ENCODE results near the gene GUCA2B. TPM values are rescaled to one million over a fixed set of nuclear protein-coding genes. Genes with fewer than 3 reads are reported as not detected.

The GUCA2B gene
- polyA plus RNA-seq, 3 donors, result not detected

DNA sequence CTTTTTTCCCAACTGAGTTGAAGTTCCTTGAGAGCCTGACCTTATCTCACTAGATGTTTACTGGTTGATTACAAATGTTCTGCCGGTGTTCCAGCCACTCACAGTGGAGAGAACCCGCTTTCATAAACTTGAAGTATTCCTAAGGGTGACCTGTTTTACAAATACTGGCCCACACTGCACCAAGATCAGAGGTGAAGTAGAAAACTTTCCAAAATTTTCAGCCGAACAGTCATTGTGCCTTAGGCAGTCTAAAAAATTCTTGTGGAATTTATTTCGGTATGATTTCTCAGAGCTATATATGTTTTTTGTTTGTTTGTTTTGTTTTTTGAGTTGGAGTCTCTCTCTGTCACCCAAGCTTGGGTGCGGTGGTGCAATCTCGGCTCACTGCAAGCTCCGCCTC, 44.9 kb upstream of the GUCA2B start:
- no peaks in the 10 kb centered on the region for H3K79me2 ChIP-seq (ENCODE audit: insufficient read depth, low read length)
- no peaks in the 10 kb centered on the region for H3K36me3 ChIP-seq (replicated peaks in 1 of 2; ENCODE audit: control insufficient read depth in 1 of 2, insufficient read depth in 2 of 2, low read length in 2 of 2)
- H3K27ac Mint-ChIP-seq, result no peak overlapping the region
- H3K4me3 Mint-ChIP-seq, result no peak overlapping the region
- no peak overlapping the region for H3K9ac ChIP-seq (ENCODE audit: insufficient read depth, low read length, poor library complexity, severe bottlenecking)
- no CpG with 5 or more reads among the region's 7 CpGs for WGBS (ENCODE audit: insufficient coverage)
- intact Hi-C loops (cut with micrococcal nuclease), result no loop called here
- H2AFZ ChIP-seq (ENCODE audit: insufficient read depth, low read depth, low read length, poor library complexity, severe bottlenecking), result no peak overlapping the region
- H4K20me1 ChIP-seq (ENCODE audit: insufficient read depth, low read length), result no peaks in the 10 kb centered on the region
- no peaks in the 10 kb centered on the region for H3K27me3 ChIP-seq (ENCODE audit: control insufficient read depth in 2 of 2, insufficient read depth in 2 of 2, low read length in 2 of 2)
- H3K9me3 Mint-ChIP-seq, result peaks cover 0 to 10% (median 5%) of the 10 kb centered on the region in 7 donors
- H3K9me3 ChIP-seq (replicated peaks in 1 of 2; ENCODE audit: control insufficient read depth in 1 of 2, insufficient read depth in 1 of 2, low read length in 2 of 2), result no peaks in the 10 kb centered on the region
- H3K4me1 ChIP-seq (ENCODE audit: control insufficient read depth in 1 of 2, insufficient read depth in 2 of 2, low read length in 2 of 2), result no peaks in the 10 kb centered on the region
- no peak overlapping the region for H3K4me3 ChIP-seq (replicated peaks in 1 of 3; ENCODE audit: low read depth in 2 of 3, low read length in 3 of 3)
- H3K27ac ChIP-seq (ENCODE audit: low read depth in 1 of 2, low read length in 2 of 2), result no peak overlapping the region
- H3K4me1 Mint-ChIP-seq, result no peaks in the 10 kb centered on the region
- DNase-seq, result no peak
- TF ChIP-seq, protein P1, sequence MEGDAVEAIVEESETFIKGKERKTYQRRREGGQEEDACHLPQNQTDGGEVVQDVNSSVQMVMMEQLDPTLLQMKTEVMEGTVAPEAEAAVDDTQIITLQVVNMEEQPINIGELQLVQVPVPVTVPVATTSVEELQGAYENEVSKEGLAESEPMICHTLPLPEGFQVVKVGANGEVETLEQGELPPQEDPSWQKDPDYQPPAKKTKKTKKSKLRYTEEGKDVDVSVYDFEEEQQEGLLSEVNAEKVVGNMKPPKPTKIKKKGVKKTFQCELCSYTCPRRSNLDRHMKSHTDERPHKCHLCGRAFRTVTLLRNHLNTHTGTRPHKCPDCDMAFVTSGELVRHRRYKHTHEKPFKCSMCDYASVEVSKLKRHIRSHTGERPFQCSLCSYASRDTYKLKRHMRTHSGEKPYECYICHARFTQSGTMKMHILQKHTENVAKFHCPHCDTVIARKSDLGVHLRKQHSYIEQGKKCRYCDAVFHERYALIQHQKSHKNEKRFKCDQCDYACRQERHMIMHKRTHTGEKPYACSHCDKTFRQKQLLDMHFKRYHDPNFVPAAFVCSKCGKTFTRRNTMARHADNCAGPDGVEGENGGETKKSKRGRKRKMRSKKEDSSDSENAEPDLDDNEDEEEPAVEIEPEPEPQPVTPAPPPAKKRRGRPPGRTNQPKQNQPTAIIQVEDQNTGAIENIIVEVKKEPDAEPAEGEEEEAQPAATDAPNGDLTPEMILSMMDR (IDR thresholded peaks at IDR 0.05), result no peak
- no peak overlapping the region for H3K4me2 ChIP-seq (replicated peaks; ENCODE audit: extremely low read depth, low read length, poor library complexity, severe bottlenecking)
- H3K36me3 Mint-ChIP-seq, result no peaks in the 10 kb centered on the region
- H3K27me3 Mint-ChIP-seq (ENCODE audit: low read depth in 3 of 3), result peaks cover 0 to 1% (median under 1%) of the 10 kb centered on the region in 3 donors

DNA sequence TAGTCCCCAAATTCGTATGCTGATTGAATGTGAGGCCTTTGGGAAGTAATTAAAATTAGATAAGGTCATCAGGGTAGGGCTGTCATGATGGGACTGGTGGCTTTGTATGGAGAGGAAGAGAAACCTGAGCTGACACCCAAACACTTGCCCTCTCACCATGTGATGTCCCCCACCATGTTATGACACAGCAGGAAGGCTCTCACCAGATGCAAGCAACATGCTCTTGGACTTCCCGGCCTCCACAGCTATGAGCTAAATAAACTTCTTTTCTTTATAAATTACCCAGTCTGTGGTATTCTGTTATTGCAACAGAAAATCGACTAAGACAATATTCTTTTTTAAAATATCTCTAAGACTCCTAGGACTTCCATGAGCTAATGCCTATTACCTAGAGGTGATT, 43.6 kb upstream of the GUCA2B start:
- no CpG with 5 or more reads among the region's 3 CpGs for WGBS (ENCODE audit: insufficient coverage)
- no peaks in the 10 kb centered on the region for H4K20me1 ChIP-seq (ENCODE audit: insufficient read depth, low read length)
- no peaks in the 10 kb centered on the region for H3K36me3 ChIP-seq (replicated peaks in 1 of 2; ENCODE audit: control insufficient read depth in 1 of 2, insufficient read depth in 2 of 2, low read length in 2 of 2)
- intact Hi-C loops (cut with micrococcal nuclease), result no loop called here
- H2AFZ ChIP-seq (ENCODE audit: insufficient read depth, low read depth, low read length, poor library complexity, severe bottlenecking), result no peak overlapping the region
- no peaks in the 10 kb centered on the region for H3K79me2 ChIP-seq (ENCODE audit: insufficient read depth, low read length)
- H3K9me3 Mint-ChIP-seq, result peaks cover 0 to 10% (median 5%) of the 10 kb centered on the region in 7 donors
- no peak overlapping the region for H3K4me2 ChIP-seq (replicated peaks; ENCODE audit: extremely low read depth, low read length, poor library complexity, severe bottlenecking)
- H3K27me3 Mint-ChIP-seq (ENCODE audit: low read depth in 3 of 3), result peaks cover 0 to 1% (median 0%) of the 10 kb centered on the region in 3 donors
- no peaks in the 10 kb centered on the region for H3K4me1 ChIP-seq (ENCODE audit: control insufficient read depth in 1 of 2, insufficient read depth in 2 of 2, low read length in 2 of 2)
- no peak overlapping the region for H3K27ac Mint-ChIP-seq
- H3K27ac ChIP-seq (ENCODE audit: low read depth in 1 of 2, low read length in 2 of 2), result no peak overlapping the region
- no peak for DNase-seq
- no peaks in the 10 kb centered on the region for H3K9me3 ChIP-seq (replicated peaks in 1 of 2; ENCODE audit: control insufficient read depth in 1 of 2, insufficient read depth in 1 of 2, low read length in 2 of 2)
- no peak overlapping the region for H3K4me3 ChIP-seq (replicated peaks in 1 of 3; ENCODE audit: low read depth in 2 of 3, low read length in 3 of 3)
- H3K4me3 Mint-ChIP-seq, result no peak overlapping the region
- H3K27me3 ChIP-seq (ENCODE audit: control insufficient read depth in 2 of 2, insufficient read depth in 2 of 2, low read length in 2 of 2), result no peaks in the 10 kb centered on the region
- no peaks in the 10 kb centered on the region for H3K4me1 Mint-ChIP-seq
- TF ChIP-seq, protein P1 (IDR thresholded peaks at IDR 0.05), result no peak
- H3K36me3 Mint-ChIP-seq, result no peaks in the 10 kb centered on the region
- H3K9ac ChIP-seq (ENCODE audit: insufficient read depth, low read length, poor library complexity, severe bottlenecking), result no peak overlapping the region
